Measurements from ENCODE around the gene NPC1L1. TPM values are rescaled to one million over a fixed set of nuclear protein-coding genes. Genes with fewer than 3 reads are reported as not detected.

Gene NPC1L1, protein sequence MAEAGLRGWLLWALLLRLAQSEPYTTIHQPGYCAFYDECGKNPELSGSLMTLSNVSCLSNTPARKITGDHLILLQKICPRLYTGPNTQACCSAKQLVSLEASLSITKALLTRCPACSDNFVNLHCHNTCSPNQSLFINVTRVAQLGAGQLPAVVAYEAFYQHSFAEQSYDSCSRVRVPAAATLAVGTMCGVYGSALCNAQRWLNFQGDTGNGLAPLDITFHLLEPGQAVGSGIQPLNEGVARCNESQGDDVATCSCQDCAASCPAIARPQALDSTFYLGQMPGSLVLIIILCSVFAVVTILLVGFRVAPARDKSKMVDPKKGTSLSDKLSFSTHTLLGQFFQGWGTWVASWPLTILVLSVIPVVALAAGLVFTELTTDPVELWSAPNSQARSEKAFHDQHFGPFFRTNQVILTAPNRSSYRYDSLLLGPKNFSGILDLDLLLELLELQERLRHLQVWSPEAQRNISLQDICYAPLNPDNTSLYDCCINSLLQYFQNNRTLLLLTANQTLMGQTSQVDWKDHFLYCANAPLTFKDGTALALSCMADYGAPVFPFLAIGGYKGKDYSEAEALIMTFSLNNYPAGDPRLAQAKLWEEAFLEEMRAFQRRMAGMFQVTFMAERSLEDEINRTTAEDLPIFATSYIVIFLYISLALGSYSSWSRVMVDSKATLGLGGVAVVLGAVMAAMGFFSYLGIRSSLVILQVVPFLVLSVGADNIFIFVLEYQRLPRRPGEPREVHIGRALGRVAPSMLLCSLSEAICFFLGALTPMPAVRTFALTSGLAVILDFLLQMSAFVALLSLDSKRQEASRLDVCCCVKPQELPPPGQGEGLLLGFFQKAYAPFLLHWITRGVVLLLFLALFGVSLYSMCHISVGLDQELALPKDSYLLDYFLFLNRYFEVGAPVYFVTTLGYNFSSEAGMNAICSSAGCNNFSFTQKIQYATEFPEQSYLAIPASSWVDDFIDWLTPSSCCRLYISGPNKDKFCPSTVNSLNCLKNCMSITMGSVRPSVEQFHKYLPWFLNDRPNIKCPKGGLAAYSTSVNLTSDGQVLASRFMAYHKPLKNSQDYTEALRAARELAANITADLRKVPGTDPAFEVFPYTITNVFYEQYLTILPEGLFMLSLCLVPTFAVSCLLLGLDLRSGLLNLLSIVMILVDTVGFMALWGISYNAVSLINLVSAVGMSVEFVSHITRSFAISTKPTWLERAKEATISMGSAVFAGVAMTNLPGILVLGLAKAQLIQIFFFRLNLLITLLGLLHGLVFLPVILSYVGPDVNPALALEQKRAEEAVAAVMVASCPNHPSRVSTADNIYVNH (N-terminal part only)
- 0.21 TPM in 1 of 2 replicates, not detected in the other for total RNA-seq
- polyA plus RNA-seq, result not detected in 2 replicates

DNA sequence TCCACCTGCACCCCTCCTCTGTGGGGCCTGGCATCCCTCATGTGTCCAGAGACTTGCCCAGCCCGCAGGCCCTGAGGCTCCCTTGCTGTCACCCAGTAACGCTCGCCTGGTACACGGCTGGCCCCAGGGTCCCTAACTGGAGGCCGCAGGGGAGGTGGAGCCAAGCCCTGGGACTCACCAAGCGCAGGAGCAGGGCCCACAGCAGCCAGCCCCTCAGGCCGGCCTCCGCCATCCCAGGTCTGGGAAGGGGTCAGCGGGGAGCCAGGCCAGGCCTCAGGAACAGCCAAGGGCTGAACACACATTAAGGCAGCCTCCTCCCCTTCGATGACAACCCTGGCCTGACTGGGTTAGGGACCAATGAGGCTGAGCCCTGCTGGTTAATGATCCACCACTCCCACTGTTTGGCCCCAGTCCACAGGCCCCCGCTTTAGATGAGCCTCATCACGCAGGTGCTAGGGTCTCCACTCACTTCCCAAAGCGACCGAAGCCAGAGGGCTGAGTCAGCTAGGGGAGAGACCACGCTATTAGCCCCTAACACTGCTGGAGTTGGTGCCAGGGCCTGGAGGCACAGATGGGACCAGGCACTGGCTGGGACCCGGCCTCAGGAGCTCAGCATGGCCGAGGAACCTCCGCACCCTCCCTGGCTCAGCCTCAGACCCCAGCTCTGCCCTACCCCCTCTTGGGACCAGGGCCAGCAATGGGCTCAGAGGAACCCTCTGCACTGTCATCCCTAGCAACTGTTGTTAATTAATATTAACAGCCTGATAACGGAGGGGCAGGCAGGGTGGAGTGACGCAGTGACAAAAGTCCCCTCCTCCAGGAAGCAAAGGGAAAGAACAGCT is at the start of gene NPC1L1:
TSS of gene NPC1L1 (minus strand) at position 303 of the 842 bp plus-strand sequence. CDS start at position 232, 71 bp downstream.
- TF ChIP-seq, protein P1, sequence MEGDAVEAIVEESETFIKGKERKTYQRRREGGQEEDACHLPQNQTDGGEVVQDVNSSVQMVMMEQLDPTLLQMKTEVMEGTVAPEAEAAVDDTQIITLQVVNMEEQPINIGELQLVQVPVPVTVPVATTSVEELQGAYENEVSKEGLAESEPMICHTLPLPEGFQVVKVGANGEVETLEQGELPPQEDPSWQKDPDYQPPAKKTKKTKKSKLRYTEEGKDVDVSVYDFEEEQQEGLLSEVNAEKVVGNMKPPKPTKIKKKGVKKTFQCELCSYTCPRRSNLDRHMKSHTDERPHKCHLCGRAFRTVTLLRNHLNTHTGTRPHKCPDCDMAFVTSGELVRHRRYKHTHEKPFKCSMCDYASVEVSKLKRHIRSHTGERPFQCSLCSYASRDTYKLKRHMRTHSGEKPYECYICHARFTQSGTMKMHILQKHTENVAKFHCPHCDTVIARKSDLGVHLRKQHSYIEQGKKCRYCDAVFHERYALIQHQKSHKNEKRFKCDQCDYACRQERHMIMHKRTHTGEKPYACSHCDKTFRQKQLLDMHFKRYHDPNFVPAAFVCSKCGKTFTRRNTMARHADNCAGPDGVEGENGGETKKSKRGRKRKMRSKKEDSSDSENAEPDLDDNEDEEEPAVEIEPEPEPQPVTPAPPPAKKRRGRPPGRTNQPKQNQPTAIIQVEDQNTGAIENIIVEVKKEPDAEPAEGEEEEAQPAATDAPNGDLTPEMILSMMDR (IDR thresholded peaks at IDR 0.05; ENCODE audit: low read depth, low read length), result no peak
- no peak for DNase-seq (ENCODE audit: low read depth in 1 of 2, low spot score in 1 of 2)
- no peak within 1 kb of the TSS for H3K27ac ChIP-seq
- H3K27me3 ChIP-seq, result no peaks in the 10 kb centered on the region
- no peaks in the 10 kb centered on the region for H3K36me3 ChIP-seq
- H3K4me3 ChIP-seq, result no peak within 1 kb of the TSS
- H3K9me3 ChIP-seq (ENCODE audit: low read depth), result no peaks in the 10 kb centered on the region
- no peaks in the 10 kb centered on the region for H3K4me1 ChIP-seq (ENCODE audit: low read depth)

DNA sequence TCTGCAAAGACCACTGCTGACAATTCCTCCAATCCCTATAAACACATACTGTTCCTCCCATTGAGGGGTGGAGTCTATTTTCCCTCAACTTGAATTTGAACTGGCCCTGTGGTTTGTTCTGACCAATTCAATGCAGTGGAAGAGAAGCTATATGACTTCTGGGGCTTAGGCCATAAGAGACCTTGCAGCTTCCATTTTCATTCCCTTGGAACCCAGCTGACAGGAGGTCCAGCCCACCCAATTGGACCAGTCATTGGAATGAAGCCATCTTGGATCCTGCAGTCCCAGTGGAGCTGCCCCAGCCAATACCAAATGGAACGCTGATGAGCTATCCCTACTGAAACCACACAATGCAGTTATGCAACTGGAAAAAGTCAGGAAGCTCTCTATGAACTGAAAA is 49.8 kb upstream of the NPC1L1 start:
- H3K4me3 ChIP-seq, result no peak overlapping the region
- peak in 1 of 2 donors; percentile 41 for DNase-seq (ENCODE audit: low read depth in 1 of 2, low spot score in 1 of 2)
- TF ChIP-seq, protein P1 (IDR thresholded peaks at IDR 0.05; ENCODE audit: low read depth, low read length), result no peak
- H3K27ac ChIP-seq, result no peak overlapping the region
- no peaks in the 10 kb centered on the region for H3K27me3 ChIP-seq
- H3K4me1 ChIP-seq (ENCODE audit: low read depth), result peaks cover 3% of the 10 kb centered on the region
- no peaks in the 10 kb centered on the region for H3K36me3 ChIP-seq
- no peaks in the 10 kb centered on the region for H3K9me3 ChIP-seq (ENCODE audit: low read depth)

DNA sequence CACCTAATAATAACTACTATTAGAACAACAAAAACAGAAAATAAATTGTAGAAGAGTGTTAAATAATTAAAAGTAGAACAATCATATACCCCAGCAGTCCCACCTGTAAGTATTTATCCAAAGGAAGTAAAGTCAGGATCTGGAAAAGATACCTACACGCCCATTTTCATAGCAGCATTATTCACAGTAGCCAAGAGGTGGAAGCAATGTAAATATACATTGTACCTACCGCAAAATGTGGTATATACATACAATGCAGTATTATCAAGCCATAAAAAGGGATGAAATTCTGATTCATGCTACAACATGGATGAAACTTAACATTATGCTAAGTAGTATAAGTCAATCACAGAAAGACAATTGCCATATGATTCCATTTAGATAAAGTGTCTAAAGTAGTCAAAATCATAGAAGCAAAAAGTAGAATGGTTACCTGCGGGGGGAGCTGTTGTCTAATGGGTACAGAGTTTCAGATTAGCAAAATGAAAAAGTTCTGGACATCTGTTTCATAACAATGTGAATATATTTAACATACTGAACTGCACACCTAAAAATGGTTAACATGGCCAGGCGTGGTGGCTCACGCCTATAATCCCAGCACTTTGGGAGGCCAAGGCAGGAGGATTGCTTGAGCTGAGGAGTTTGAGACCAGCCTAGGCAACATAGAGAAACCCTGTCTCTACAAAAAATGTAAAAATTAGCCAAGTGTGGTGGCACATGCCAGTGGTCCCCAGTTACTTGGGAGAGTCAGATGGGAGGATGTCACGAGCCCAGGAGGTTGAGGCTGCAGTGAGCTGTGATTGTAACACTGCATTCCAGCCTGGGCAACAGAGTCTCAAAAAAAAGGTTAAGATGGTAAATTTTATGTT is 46.9 kb upstream of the NPC1L1 start:
- TF ChIP-seq, protein P1 (IDR thresholded peaks at IDR 0.05; ENCODE audit: low read depth, low read length), result peak; percentile 65

DNA sequence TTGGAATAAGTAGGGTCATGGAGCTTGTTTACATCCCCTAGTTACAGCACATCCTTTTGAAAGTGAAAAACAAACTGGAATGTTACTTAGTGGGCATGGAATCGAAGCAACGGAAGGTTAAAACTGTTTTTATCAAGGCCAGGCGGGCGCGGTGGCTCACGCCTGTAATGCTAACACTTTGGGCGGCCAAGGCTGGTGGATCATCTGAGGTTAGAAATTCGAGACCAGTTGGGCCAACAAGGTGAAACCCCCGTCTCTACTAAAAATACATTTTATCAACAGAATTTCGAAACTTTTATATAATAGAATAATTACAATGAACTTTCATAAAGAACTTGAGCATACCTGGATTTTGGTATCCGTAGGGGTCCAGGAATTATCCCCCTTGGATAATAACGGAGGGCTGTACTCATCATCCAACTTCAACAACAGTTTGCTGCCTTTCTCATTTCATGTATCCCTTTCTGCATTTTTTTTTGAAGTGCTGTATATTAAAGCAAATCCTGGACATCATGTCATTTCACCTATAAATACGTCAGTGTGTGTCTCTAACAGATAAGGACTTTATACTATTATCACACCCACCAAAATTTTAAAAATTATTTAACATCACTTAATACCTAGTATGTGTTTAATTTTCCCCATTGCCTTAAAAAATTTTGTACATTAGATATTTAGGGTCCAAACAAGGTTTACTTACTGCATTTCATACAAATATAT is 42.2 kb upstream of the NPC1L1 start:
- H3K36me3 ChIP-seq, result peaks cover 17% of the 10 kb centered on the region
- H3K4me3 ChIP-seq, result peak overlapping the region; percentile 38
- TF ChIP-seq, protein P1 (IDR thresholded peaks at IDR 0.05; ENCODE audit: low read depth, low read length), result no peak
- DNase-seq (ENCODE audit: low read depth in 1 of 2, low spot score in 1 of 2), result no peak
- peak overlapping the region; percentile 95 for H3K27ac ChIP-seq
- no peaks in the 10 kb centered on the region for H3K27me3 ChIP-seq
- H3K9me3 ChIP-seq (ENCODE audit: low read depth), result no peaks in the 10 kb centered on the region
- peaks cover 6% of the 10 kb centered on the region for H3K4me1 ChIP-seq (ENCODE audit: low read depth)

More for the DNA sequence above, 46.9 kb upstream of the NPC1L1 start:
- Histone ChIP-seq H3K9me3 (ENCODE audit: low read depth) (no peaks in the 10 kb centered on the region), H3K27ac (no peak overlapping the region), H3K36me3 (no peaks in the 10 kb centered on the region), H3K4me3 (no peak overlapping the region), H3K27me3 (no peaks in the 10 kb centered on the region), H3K4me1 (ENCODE audit: low read depth) (no peaks in the 10 kb centered on the region)
- peak; percentile 41 to 75 for DNase-seq (ENCODE audit: low read depth in 1 of 2, low spot score in 1 of 2)
